ENCODE results near the gene CACNA1C.

The CACNA1C gene

DNA sequence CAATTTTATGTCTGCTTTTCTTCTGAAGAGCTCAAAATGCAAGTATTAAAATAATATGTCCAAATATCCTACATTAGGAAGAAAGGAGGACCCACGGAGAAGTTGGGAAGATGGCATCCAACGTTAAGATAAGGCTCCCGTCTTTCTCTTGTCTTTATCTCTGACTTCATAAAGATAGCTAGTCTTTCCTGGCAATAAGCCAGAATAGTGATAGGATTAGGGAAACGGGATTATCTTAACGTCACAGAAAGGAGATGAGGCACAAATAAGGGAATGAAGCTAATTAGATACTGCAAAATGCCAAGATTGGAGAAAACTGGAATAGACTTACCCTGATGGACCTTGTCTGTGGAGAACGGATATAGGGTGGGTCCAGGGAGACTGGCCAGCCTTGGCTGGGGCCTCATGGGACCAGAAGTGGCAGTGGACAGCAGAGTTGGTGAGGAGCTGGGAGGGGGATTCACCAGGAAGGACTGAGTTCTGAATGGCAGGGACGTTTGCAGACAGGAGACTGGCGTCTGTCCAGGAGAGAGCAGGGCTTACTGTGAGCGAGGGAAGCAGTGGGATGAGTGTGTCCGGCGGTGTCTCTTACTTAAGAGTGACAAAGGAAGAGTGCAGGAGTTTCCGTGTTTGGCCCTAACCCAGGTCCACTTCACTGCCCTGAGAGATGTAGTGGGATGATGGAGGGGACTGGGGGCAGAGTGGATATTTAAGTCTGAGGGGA is 119.9 kb downstream of the CACNA1C start:
- DNase-seq (ENCODE audit: low read depth) = no peak

GRCh38 chr12:2173971-2174370 is 121.2 kb downstream of the CACNA1C start:
- DNase-seq (ENCODE audit: low read depth) = peak; percentile 6
- TF ChIP-seq MYC (IDR thresholded peaks at IDR 0.05; ENCODE audit: low read depth, low read length) (no peak), POLR2A (IDR thresholded peaks at IDR 0.05; ENCODE audit: extremely low read depth, insufficient read length) (no peak)
- TF ChIP-seq, protein P1, sequence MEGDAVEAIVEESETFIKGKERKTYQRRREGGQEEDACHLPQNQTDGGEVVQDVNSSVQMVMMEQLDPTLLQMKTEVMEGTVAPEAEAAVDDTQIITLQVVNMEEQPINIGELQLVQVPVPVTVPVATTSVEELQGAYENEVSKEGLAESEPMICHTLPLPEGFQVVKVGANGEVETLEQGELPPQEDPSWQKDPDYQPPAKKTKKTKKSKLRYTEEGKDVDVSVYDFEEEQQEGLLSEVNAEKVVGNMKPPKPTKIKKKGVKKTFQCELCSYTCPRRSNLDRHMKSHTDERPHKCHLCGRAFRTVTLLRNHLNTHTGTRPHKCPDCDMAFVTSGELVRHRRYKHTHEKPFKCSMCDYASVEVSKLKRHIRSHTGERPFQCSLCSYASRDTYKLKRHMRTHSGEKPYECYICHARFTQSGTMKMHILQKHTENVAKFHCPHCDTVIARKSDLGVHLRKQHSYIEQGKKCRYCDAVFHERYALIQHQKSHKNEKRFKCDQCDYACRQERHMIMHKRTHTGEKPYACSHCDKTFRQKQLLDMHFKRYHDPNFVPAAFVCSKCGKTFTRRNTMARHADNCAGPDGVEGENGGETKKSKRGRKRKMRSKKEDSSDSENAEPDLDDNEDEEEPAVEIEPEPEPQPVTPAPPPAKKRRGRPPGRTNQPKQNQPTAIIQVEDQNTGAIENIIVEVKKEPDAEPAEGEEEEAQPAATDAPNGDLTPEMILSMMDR (IDR thresholded peaks at IDR 0.05; ENCODE audit: low read depth, low read length) = no peak
- TF ChIP-seq, protein P2, sequence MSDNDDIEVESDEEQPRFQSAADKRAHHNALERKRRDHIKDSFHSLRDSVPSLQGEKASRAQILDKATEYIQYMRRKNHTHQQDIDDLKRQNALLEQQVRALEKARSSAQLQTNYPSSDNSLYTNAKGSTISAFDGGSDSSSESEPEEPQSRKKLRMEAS (IDR thresholded peaks at IDR 0.05; ENCODE audit: low read depth, low read length) = no peak
- H3K4me3 ChIP-seq (ENCODE audit: low read depth, low read length) = no peak overlapping the region

More for the DNA sequence above, 119.9 kb downstream of the CACNA1C start:
- H3K4me3 ChIP-seq (ENCODE audit: low read depth, low read length) = no peak overlapping the region
- TF ChIP-seq, protein P1 (IDR thresholded peaks at IDR 0.05; ENCODE audit: low read depth, low read length) = no peak
- TF ChIP-seq, protein P2 (IDR thresholded peaks at IDR 0.05; ENCODE audit: low read depth, low read length) = no peak
- TF ChIP-seq MYC (IDR thresholded peaks at IDR 0.05; ENCODE audit: low read depth, low read length) (no peak), POLR2A (IDR thresholded peaks at IDR 0.05; ENCODE audit: extremely low read depth, insufficient read length) (no peak)

DNA sequence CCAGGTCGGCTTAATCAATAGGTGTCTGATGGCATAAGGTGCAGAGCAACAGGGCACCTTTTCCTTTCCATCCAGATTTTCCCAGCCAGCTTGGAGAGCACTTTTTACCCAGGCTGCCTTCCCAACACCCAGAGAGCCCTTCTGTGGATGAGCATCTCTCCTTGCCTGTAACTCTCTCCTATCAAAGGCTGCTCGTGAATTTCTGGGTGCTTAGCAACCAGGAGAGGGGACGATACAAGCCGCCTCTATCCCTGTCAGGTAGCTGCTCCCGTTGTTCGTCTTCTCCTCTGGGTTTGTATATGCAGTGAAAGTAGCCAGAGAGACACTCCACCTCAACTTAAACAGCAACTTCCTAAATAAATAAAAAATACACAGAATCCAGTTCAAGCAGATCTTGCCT is 124.2 kb downstream of the CACNA1C start:
- no peak for DNase-seq (ENCODE audit: low read depth)
- H3K4me3 ChIP-seq (ENCODE audit: low read depth, low read length) = no peak overlapping the region
- no peak for TF ChIP-seq POLR2A (IDR thresholded peaks at IDR 0.05; ENCODE audit: extremely low read depth, insufficient read length)
- TF ChIP-seq, protein P2 (IDR thresholded peaks at IDR 0.05; ENCODE audit: low read depth, low read length) = no peak
- TF ChIP-seq, protein P1 (IDR thresholded peaks at IDR 0.05; ENCODE audit: low read depth, low read length) = no peak
- TF ChIP-seq MYC (IDR thresholded peaks at IDR 0.05; ENCODE audit: low read depth, low read length) = no peak

- no peak for DNase-seq (ENCODE audit: low read depth)
- H3K4me3 ChIP-seq (ENCODE audit: low read depth, low read length) = no peak overlapping the region
- TF ChIP-seq, protein P2 (IDR thresholded peaks at IDR 0.05; ENCODE audit: low read depth, low read length) = no peak
- TF ChIP-seq, protein P1 (IDR thresholded peaks at IDR 0.05; ENCODE audit: low read depth, low read length) = no peak
Measured at GRCh38 chr12:2177751-2178150, 125.0 kb downstream of the CACNA1C start.

DNA sequence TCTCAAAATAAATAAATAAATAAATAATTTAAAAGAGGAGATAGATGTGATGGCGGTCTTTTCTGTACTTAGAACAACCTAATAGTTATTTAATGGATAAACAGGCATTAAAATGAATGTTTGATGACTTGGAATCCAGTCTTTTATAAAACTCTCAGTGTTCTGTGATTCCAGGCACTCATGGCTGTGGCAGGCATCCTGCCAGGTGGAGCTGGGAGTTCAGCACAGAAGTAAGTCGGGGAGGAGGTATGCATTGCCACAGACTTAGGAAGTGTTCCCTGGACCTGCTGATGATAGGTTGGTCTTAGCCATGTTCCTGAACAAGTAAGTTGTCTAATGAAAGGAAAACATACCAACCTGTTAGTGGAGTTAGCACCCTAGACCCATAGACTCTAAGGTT is 126.3 kb downstream of the CACNA1C start:
- TF ChIP-seq, protein P2 (IDR thresholded peaks at IDR 0.05; ENCODE audit: low read depth, low read length) = no peak
- TF ChIP-seq POLR2A (IDR thresholded peaks at IDR 0.05; ENCODE audit: extremely low read depth, insufficient read length) (no peak), MYC (IDR thresholded peaks at IDR 0.05; ENCODE audit: low read depth, low read length) (no peak)
- TF ChIP-seq, protein P1 (IDR thresholded peaks at IDR 0.05; ENCODE audit: low read depth, low read length) = no peak
- DNase-seq (ENCODE audit: low read depth) = no peak
- no peak overlapping the region for H3K4me3 ChIP-seq (ENCODE audit: low read depth, low read length)
